Activated naive CD8-positive, alpha-beta T cell (primary cell): Measurements from ENCODE around the gene DAG1.

ENCODE experiments used
- H3K27ac Mint-ChIP-seq: one replicate; pipeline ENCODE4 v1.8.0; 2021; ENCODE audit warnings: mixed read lengths
- H3K27me3 Mint-ChIP-seq: one replicate; pipeline ENCODE4 v1.8.0; 2021; ENCODE audit warnings: mixed read lengths
- H3K36me3 Mint-ChIP-seq: one replicate; pipeline ENCODE4 v1.8.0; 2021; ENCODE audit warnings: mixed read lengths
- H3K4me1 Mint-ChIP-seq: one replicate; pipeline ENCODE4 v1.8.0; 2021; ENCODE audit warnings: low read depth, mixed read lengths
- H3K4me3 Mint-ChIP-seq: one replicate; pipeline ENCODE4 v1.8.0; 2021; ENCODE audit warnings: mild to moderate bottlenecking, mixed read lengths
- H3K9me3 Mint-ChIP-seq: one replicate; pipeline ENCODE4 v1.8.0; 2021; ENCODE audit warnings: low read depth, mixed read lengths

DAG1 gene

GRCh38 chr3:49461443-49462171 lies 8.5 kb upstream of the DAG1 start:
- Mint-ChIP-seq H3K36me3 (no peaks in the 10 kb centered on the region), H3K4me3 (no peak overlapping the region), H3K9me3 (no peaks in the 10 kb centered on the region), H3K27me3 (no peaks in the 10 kb centered on the region), H3K27ac (no peak overlapping the region), H3K4me1 (no peaks in the 10 kb centered on the region)

- no peak overlapping the region for H3K27ac Mint-ChIP-seq
- no peaks in the 10 kb centered on the region for H3K27me3 Mint-ChIP-seq
- no peaks in the 10 kb centered on the region for H3K4me1 Mint-ChIP-seq
- no peaks in the 10 kb centered on the region for H3K9me3 Mint-ChIP-seq
- no peaks in the 10 kb centered on the region for H3K36me3 Mint-ChIP-seq
- H3K4me3 Mint-ChIP-seq, result no peak overlapping the region
Measured at GRCh38 chr3:49462222-49462621, 7.8 kb upstream of the DAG1 start.

GRCh38 chr3:49465270-49466034 lies 4.6 kb upstream of the DAG1 start:
- Mint-ChIP-seq H3K4me3 (no peak overlapping the region), H3K36me3 (no peaks in the 10 kb centered on the region), H3K9me3 (no peaks in the 10 kb centered on the region), H3K4me1 (peaks cover 5% of the 10 kb centered on the region), H3K27ac (no peak overlapping the region), H3K27me3 (no peaks in the 10 kb centered on the region)

DNA sequence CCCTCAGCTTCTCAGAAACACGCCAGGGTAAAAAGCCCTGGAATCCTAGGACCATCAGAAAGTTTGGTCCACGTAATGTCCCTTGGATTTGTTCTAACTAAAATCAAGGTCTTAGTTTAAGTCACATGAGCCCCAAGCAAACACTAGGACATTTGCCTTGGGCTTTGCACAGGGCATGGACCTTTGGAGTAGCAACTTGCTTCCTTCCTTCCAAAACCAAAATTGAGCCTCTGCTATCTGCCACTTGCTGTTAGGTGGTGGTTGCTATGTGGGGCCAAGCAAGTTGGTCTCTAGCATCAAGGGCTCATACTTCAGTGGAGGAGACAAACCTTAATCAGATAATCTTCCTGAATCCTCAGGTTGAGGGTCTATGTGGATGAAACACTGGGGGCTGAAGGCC lies 4.0 kb upstream of the DAG1 start:
- Mint-ChIP-seq H3K4me1 (peaks cover 9% of the 10 kb centered on the region), H3K36me3 (no peaks in the 10 kb centered on the region), H3K4me3 (no peak overlapping the region), H3K27ac (no peak overlapping the region), H3K9me3 (no peaks in the 10 kb centered on the region), H3K27me3 (no peaks in the 10 kb centered on the region)

DNA sequence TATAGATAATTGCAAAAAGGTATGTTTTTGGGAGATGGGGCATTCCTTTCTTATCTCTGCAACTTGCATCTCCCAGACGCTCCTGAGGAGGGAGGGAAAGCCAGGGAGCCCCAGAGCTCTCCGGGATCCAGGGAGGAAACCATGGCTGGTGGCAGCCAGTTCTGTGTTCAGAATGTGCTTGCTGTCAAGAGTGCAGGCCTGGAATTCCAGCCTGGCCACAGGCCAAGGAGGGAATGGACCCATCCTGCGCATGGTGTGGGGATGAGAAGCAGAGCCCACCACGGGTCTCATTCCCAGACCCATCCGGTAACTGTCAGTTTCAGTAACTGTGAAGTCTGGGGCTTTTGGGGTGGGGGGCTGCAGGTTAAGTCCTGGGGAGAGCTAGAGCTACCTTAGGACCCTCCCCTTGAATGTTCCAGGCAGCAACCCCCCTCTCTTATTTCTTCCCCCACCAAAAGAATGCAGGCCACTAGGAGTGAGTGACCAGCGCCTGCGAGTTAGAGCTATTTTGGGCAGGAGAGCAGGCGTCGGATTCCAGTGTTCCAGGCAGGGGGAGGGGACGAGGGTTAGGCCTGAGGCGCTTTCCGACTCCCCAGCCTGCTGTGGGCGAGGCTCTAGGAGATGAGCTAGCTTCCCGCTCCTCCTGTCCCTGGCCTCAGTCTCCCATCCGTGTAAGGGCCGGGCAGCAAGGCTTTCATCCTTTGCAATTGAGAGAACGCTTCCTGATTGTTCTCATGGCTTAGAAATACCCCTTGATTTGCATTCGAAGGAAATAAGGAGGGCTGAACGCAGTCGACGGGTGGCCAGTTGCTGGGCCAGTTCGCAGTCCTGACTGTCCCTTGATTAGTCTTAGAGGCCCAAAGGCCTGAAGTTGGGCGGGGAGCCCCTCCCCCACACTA lies 781 bp upstream of the DAG1 start:
- Mint-ChIP-seq H3K36me3 (no peaks in the 10 kb centered on the region), H3K27me3 (no peaks in the 10 kb centered on the region), H3K27ac (peak overlapping the region; percentile 70), H3K9me3 (no peaks in the 10 kb centered on the region), H3K4me1 (peaks cover 23% of the 10 kb centered on the region), H3K4me3 (peak overlapping the region; percentile 88)

DNA sequence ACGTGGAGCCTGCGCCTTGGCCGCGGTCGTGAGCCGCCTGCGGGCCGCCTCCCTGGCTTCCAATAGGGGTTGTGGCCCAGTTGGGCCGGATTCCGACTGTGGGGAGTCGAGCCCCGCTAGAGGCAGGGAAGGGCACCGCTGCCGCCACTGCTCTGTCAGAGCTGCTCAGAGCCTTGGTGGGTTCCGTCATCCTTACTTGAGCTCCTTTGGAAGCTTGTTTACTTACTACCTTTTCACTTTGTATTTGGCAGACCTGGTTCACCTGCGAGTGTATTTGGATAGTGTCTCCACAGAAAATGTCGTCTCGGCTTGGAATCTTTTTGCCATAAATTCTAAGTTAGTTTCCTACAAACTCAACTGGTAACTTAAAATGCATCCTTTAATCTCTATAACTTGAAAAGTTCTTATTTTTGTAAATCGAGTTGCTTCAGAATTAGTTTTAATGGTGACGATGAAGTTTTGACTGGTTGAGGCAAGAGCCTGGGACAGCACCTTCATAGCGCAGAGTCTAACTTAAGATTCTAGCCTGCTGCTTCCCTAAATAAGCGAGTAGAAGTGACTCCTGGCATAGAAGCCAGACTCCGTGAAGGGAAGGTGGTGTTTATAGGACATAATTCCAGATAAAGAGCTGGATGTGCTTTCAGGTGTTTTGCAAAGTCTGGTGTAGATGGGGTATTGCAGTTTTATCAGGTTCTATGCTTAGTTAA lies 800 bp downstream of the DAG1 start:
- H3K4me1 Mint-ChIP-seq, result peaks cover 24% of the 10 kb centered on the region
- peak overlapping the region; percentile 91 for H3K4me3 Mint-ChIP-seq
- H3K36me3 Mint-ChIP-seq, result no peaks in the 10 kb centered on the region
- peak overlapping the region; percentile 91 for H3K27ac Mint-ChIP-seq
- H3K27me3 Mint-ChIP-seq, result no peaks in the 10 kb centered on the region
- no peaks in the 10 kb centered on the region for H3K9me3 Mint-ChIP-seq

DNA sequence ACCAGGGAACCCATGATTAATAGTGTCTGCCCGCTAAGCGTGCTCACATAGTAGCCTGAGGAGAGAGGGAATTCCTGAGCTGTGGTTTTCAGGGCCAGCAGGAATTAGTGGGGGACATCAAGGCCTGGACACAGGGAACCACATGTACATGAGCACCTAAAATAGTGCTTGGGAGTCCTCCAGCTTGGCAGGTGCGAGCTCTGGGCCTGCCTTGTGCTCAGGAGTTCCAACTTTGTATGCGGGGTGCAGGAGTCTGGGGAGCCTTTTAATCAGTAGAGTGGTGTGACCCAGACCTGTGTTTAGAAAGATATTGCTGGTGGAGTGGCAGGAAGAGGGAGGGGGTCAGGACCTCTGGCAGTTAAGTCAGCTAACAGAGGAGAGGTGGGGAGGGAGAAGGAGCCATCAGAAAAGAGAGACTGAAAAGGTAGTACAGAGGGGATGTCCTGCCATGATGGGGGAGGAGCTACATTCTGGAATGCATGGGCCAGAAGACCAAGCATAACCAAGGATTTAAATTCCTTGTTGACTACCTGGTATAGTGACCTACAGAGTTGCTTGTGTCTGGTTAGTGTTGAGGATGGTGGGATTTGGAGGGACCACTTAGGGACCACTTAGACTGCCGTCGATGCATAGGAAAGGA lies 1.9 kb downstream of the DAG1 start:
- no peaks in the 10 kb centered on the region for H3K27me3 Mint-ChIP-seq
- peaks cover 33% of the 10 kb centered on the region for H3K4me1 Mint-ChIP-seq
- H3K36me3 Mint-ChIP-seq, result no peaks in the 10 kb centered on the region
- peak overlapping the region; percentile 91 for H3K27ac Mint-ChIP-seq
- no peaks in the 10 kb centered on the region for H3K9me3 Mint-ChIP-seq
- peak overlapping the region; percentile 91 for H3K4me3 Mint-ChIP-seq

DNA sequence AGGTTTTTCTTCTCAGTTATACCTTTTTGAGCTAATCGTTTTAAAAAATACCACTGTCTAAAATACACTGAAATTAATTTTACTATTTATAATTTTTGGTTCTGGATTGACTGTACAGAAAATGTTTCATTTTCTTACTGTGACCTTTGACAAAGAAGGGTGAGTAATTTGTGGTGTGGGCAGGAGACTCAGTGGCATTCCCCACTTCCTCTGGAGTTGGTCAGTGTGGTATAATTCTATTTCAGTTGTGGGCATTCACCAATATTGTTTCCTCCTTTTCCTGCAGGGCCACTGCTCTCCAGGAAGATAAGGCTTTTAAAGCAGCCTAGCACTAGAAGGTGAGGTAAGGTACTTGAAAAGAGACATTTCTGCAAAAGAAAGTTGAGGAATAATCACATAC lies 6.5 kb downstream of the DAG1 start:
- no peaks in the 10 kb centered on the region for H3K9me3 Mint-ChIP-seq
- no peaks in the 10 kb centered on the region for H3K27me3 Mint-ChIP-seq
- H3K4me3 Mint-ChIP-seq, result peak overlapping the region; percentile 38
- peaks cover 23% of the 10 kb centered on the region for H3K4me1 Mint-ChIP-seq
- H3K27ac Mint-ChIP-seq, result no peak overlapping the region
- no peaks in the 10 kb centered on the region for H3K36me3 Mint-ChIP-seq

DNA sequence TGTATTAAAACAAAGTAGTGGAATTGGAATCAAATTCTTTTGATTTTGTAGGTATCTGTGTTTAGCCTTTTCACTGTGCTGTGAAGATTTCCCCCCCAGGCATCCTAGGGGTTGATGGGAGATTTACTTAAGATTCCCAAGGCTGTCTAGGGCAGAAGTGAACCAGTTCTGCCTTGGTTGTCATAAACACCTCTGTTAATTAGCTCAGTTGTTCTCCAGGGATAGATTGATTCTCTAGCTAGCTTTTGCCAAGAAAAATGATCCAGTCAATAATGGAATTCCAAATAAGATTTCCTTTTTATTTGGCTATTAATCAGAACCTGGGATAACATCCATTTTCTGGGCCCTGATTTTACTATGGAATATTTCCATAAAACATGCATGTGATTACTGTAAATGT lies 12.7 kb downstream of the DAG1 start:
- H3K36me3 Mint-ChIP-seq, result no peaks in the 10 kb centered on the region
- H3K9me3 Mint-ChIP-seq, result no peaks in the 10 kb centered on the region
- no peaks in the 10 kb centered on the region for H3K27me3 Mint-ChIP-seq
- H3K4me3 Mint-ChIP-seq, result no peak overlapping the region
- peaks cover 9% of the 10 kb centered on the region for H3K4me1 Mint-ChIP-seq
- no peak overlapping the region for H3K27ac Mint-ChIP-seq

DNA sequence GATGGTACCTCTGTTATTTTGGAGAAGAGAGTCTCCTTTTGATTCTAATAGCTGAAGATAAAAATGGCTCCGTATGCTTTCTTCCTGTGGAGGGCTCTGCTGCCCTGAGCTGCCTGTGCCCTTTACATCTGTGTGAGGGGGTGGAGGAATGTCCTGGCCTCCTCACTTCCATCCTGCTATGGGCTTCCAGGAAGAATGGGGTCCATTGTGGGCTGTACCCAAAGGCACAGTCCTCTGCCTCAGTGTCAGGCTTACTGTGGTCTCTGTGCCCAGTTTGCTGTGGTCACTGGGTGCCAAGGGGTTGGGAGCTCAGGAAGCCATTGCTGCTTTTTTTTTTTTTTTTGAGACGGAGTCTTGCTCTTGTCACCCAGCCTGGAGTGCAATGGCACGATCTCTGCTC lies 14.4 kb downstream of the DAG1 start:
- H3K36me3 Mint-ChIP-seq, result peaks cover 2% of the 10 kb centered on the region
- H3K27me3 Mint-ChIP-seq, result no peaks in the 10 kb centered on the region
- H3K4me3 Mint-ChIP-seq, result no peak overlapping the region
- no peak overlapping the region for H3K27ac Mint-ChIP-seq
- H3K4me1 Mint-ChIP-seq, result peaks cover 9% of the 10 kb centered on the region
- no peaks in the 10 kb centered on the region for H3K9me3 Mint-ChIP-seq

- H3K4me3 Mint-ChIP-seq, result no peak overlapping the region
- H3K36me3 Mint-ChIP-seq, result peaks cover 2% of the 10 kb centered on the region
- no peak overlapping the region for H3K27ac Mint-ChIP-seq
- H3K27me3 Mint-ChIP-seq, result no peaks in the 10 kb centered on the region
- no peaks in the 10 kb centered on the region for H3K9me3 Mint-ChIP-seq
- H3K4me1 Mint-ChIP-seq, result peaks cover 10% of the 10 kb centered on the region
Measured at GRCh38 chr3:49489247-49489646, 19.2 kb downstream of the DAG1 start.

- no peak overlapping the region for H3K27ac Mint-ChIP-seq
- peaks cover 7% of the 10 kb centered on the region for H3K4me1 Mint-ChIP-seq
- H3K4me3 Mint-ChIP-seq, result no peak overlapping the region
- H3K27me3 Mint-ChIP-seq, result no peaks in the 10 kb centered on the region
- H3K9me3 Mint-ChIP-seq, result no peaks in the 10 kb centered on the region
- H3K36me3 Mint-ChIP-seq, result peaks cover 3% of the 10 kb centered on the region
Measured at GRCh38 chr3:49492969-49493368, 22.9 kb downstream of the DAG1 start.

DNA sequence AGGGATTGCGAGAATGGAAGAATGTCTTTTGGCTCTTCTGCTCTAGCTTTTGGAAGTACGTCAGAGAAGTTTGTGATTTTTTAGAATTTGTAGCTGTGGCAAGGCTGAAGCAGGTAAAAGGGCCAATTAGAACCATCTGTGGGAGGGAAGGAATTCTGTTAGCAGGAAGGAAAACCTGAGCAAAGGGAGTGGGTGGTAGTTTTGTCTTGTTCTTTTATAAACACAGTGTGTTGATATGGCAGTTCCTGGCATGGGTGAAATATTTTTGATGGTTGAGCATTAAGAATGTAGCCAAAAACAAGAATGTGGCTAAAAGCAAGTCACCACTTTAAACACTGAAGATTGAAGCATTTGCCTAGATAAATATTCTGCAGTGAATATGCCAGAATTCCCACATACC lies 23.8 kb downstream of the DAG1 start:
- peaks cover 9% of the 10 kb centered on the region for H3K4me1 Mint-ChIP-seq
- no peak overlapping the region for H3K4me3 Mint-ChIP-seq
- H3K9me3 Mint-ChIP-seq, result no peaks in the 10 kb centered on the region
- H3K27ac Mint-ChIP-seq, result no peak overlapping the region
- no peaks in the 10 kb centered on the region for H3K27me3 Mint-ChIP-seq
- peaks cover 4% of the 10 kb centered on the region for H3K36me3 Mint-ChIP-seq

DNA sequence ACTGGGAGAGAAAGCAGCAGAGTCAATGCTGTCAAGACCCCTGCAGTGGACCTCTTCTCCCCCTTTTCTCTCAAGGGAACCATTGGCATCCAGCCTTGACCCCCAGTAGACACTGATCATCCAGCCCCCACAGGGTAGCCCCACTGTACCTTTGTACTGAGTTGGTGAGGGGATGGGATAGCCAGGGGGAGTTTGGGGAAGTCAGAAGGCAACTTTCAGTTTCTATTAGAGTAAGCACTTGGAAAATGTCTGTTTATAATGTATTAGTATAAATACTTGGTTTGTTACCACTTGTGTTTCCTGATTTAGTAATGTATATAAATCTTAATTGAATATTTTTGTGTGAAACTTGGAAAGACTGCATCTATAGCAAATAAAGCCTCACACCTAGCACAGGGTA lies 25.0 kb downstream of the DAG1 start:
- H3K4me3 Mint-ChIP-seq, result no peak overlapping the region
- no peaks in the 10 kb centered on the region for H3K27me3 Mint-ChIP-seq
- H3K27ac Mint-ChIP-seq, result no peak overlapping the region
- H3K4me1 Mint-ChIP-seq, result peaks cover 10% of the 10 kb centered on the region
- peaks cover 2% of the 10 kb centered on the region for H3K36me3 Mint-ChIP-seq
- no peaks in the 10 kb centered on the region for H3K9me3 Mint-ChIP-seq
